Heart right ventricle (tissue), 16 donors: ENCODE measurements around the gene CASP9. TPM values are rescaled to one million over a fixed set of nuclear protein-coding genes. Genes with fewer than 3 reads are reported as not detected.

Experiments used
- ATAC-seq, 8 donors: fragments of 200-7000 bp; cut with Tn5 transposase; one replicate each; pipeline ENCODE4 v1.9.1; 2020; ENCODE audit warnings: mild to moderate bottlenecking in 8 of 8, moderate library complexity in 8 of 8, moderate number of reproducible peaks in 1 of 8
- DNase-seq, 2 donors: peaks; one replicate each; pipeline ENCODE4 v3.0.0-alpha.2; 2020
- H3K27ac ChIP-seq, 10 donors: fragments of 200-600 bp; sonication (generic) in 2 of 10; one replicate each; pipeline versions ENCODE4 v1.5.0 to v1.8.0; 2020 to 2022; ENCODE audit warnings: mild to moderate bottlenecking in 3 of 10
- H3K27me3 ChIP-seq, 7 donors: fragments of 200-600 bp; one replicate each; pipeline ENCODE4 v1.8.0; 2021 to 2022; ENCODE audit warnings: mild to moderate bottlenecking in 2 of 7
- H3K36me3 ChIP-seq, 9 donors: fragments of 200-600 bp; sonication (generic) in 1 of 9; one replicate each; pipeline versions ENCODE4 v1.5.0 to v1.8.0; 2020 to 2022; ENCODE audit warnings: mild to moderate bottlenecking in 2 of 9
- H3K4me1 ChIP-seq, 9 donors: fragments of 200-600 bp; sonication (generic) in 1 of 9; one replicate each; pipeline versions ENCODE4 v1.5.0 to v1.8.0; 2020 to 2022; ENCODE audit warnings: mild to moderate bottlenecking in 4 of 9
- H3K4me3 ChIP-seq, 10 donors: fragments of 200-600 bp; sonication (generic) in 2 of 10; one replicate each; pipeline versions ENCODE4 v1.5.0 to v1.8.0; 2020 to 2022; ENCODE audit warnings: mild to moderate bottlenecking in 7 of 10, moderate library complexity in 2 of 10
- H3K9me3 ChIP-seq, 11 donors: fragments of 200-600 bp in 10 of 11; sonication (generic) in 2 of 11; one replicate each; pipeline versions ENCODE4 v1.5.0 to v1.8.0; 2013 to 2022; ENCODE audit warnings: mild to moderate bottlenecking in 2 of 11, control low read depth in 1 of 11, moderate library complexity in 1 of 11
- CTCF ChIP-seq, 9 donors: fragments of 200-600 bp; sonication (generic) in 2 of 9; IDR thresholded peaks; one replicate each; pipeline versions ENCODE4 v1.5.0 to v1.8.0; 2021 to 2022; ENCODE audit warnings: antibody characterized with exemption in 9 of 9, mild to moderate bottlenecking in 5 of 9, moderate library complexity in 1 of 9
- WGBS, 2 donors: extraction: QIAGEN DNeasy Blood & Tissue Kit; methylation state at CpG; one replicate each; pipeline ENCODE4 v1.1.7; 2013; ENCODE audit warnings: inconsistent platforms in 1 of 2; 5-methylcytosine and 5-hydroxymethylcytosine counted together
- intact Hi-C, 10 donors: fragments of 100-400 bp; cut with DNase I; formaldehyde crosslinking; loops; one replicate each; pipeline versions ENCODE4 v1.11.1 to v1.14.2; 2022
- polyA plus RNA-seq, 2 donors: library from polyadenylated mRNA; stranded (reverse); fragments of 200-250 nt; gene quantifications; one replicate each; pipeline ENCODE4 v1.2.3, GENCODE V29; 2013
- total RNA-seq, 10 donors: library from RNA; stranded (reverse); fragmentation: NEBNext Ultra II Directional in 3 of 10; extraction: Animal tissue kit (Norgen Biotek cat#: 25700) in 3 of 10; gene quantifications; one replicate each; pipeline versions ENCODE4 v1.2.1 to v1.2.4, GENCODE V29; 2021 to 2023
- donor health status: Arrhythmogenic right ventricular cardiomyopathy.
- donor health status: ischemic (EF 13 %, LVEDD 7.1; RV severe dilation, severe dysfunction).
- donor health status: healthy with polysubstance abuse.
- donor health status: DM: no; HTN: yes; CAD: no.
- donor health status: DM: no; HTN: no; CAD: no.
- donor health status: ischemic (EF 25% LVEDD 6.9; RV normal size, moderate dysfunction).
- donor health status: ischemic (EF 25% LVEDD 5.7; RV mildly dilated, moderate dysfunction).
- donor health status: healthy.
- donor health status: DM: yes; HTN: yes; CAD: no.
- donor health status: Ischemic cardiomyopathy.
- donor health status: ischemic (EF 35%, LVEDD 5.7; RV mildly dilated, moderate dysfunction).
- donor health status: nonischemic (EF 11% LVEDD 7.7; RV severe dilation, severe dysfunction).
- donor health status: DM: yes; HTN: yes; CAD: no.
- donor health status: PGD.
- donor health status: ischemic (EF 29% LVEDD 5.4; RV normal size, mild dysfunction).
- donor health status: nonischemic (EF 23%, LVEDD 6.1; RV moderate dilation, normal function).

Gene CASP9
- total and polyA plus RNA-seq, 12 donors, result 8.6 to 22.2 (median 14.3) TPM

- no peak overlapping the region for H3K4me3 ChIP-seq
- no peaks in the 10 kb centered on the region for H3K36me3 ChIP-seq
- 79 to 87% methylated on average over 3 of the region's 3 CpGs for WGBS, 2 donors
- intact Hi-C loops, result loop anchor here in 1 of 10 donors (10.0 kb wide), 1 partner anchor 64 kb away; no protein-coding TSS in a partner anchor
- peaks cover 0 to 10% (median 0%) of the 10 kb centered on the region in 11 donors for H3K9me3 ChIP-seq
- no peak for ATAC-seq
- peaks cover 0 to 4% (median 0%) of the 10 kb centered on the region in 9 donors for H3K4me1 ChIP-seq
- no peak for DNase-seq
- peaks cover 0 to 18% (median 8%) of the 10 kb centered on the region in 7 donors for H3K27me3 ChIP-seq
- H3K27ac ChIP-seq, result no peak overlapping the region
- no peak for TF ChIP-seq CTCF (IDR thresholded peaks at IDR 0.05)
Measured at GRCh38 chr1:15448877-15449462, 75.0 kb downstream of the CASP9 start.

- TF ChIP-seq CTCF (IDR thresholded peaks at IDR 0.05), result no peak
- intact Hi-C loops, result loop anchor here in 1 of 10 donors (10.0 kb wide), 1 partner anchor 61 kb away; no protein-coding TSS in a partner anchor
- no peak for DNase-seq
- Histone ChIP-seq H3K27me3 (peaks cover 0 to 18% (median 8%) of the 10 kb centered on the region in 7 donors), H3K4me3 (no peak overlapping the region), H3K4me1 (peaks cover 0 to 4% (median 0%) of the 10 kb centered on the region in 9 donors), H3K36me3 (no peaks in the 10 kb centered on the region), H3K27ac (no peak overlapping the region), H3K9me3 (peaks cover 0 to 7% (median 0%) of the 10 kb centered on the region in 11 donors)
- 87 to 88% methylated on average over 4 of the region's 4 CpGs for WGBS, 2 donors
- no peak for ATAC-seq
Measured at GRCh38 chr1:15446212-15446611, 77.8 kb downstream of the CASP9 start.

DNA sequence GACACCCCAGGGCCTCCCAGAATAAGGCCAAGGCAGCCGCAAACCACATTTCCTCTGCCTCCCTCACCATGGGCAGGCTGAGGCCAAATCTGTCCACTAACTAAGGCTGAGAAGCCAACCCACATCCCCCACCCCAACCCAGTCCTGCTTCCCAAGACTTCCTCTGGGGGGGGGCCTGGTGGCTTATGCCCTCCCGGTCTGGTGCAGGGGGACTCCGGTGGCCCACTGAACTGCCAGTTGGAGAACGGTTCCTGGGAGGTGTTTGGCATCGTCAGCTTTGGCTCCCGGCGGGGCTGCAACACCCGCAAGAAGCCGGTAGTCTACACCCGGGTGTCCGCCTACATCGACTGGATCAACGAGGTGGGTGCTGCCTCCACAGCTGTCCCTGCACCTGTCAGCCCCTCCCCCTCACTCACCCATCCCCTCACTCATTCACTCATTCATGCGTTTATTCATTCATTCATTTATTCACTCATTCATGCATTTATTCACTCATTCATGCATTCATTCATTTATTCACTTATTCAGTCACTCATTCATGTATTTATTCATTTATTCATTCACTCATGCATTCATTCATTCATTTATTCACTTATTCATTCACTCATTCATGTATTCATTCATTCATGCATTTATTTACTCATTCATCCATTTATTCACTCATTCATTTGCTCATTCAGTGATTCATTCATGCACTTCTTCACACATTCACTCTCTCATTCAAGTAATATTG is 78.5 kb downstream of the CASP9 start:
- ATAC-seq (no peak), DNase-seq (no peak)
- WGBS, 2 donors, result 78 to 86% methylated on average over 14 of the region's 14 CpGs
- Histone ChIP-seq H3K27me3 (peaks cover 0 to 18% (median 8%) of the 10 kb centered on the region in 7 donors), H3K36me3 (no peaks in the 10 kb centered on the region), H3K27ac (no peak overlapping the region), H3K9me3 (peaks cover 0 to under 1% (median 0%) of the 10 kb centered on the region in 11 donors), H3K4me3 (no peak overlapping the region), H3K4me1 (peaks cover 0 to 4% (median 0%) of the 10 kb centered on the region in 9 donors)
- intact Hi-C loops, result loop anchor here in 1 of 10 donors (10.0 kb wide), 1 partner anchor 61 kb away; no protein-coding TSS in a partner anchor
- TF ChIP-seq CTCF (IDR thresholded peaks at IDR 0.05), result no peak

GRCh38 chr1:15444468-15445389 is 79.3 kb downstream of the CASP9 start:
- intact Hi-C loops, result loop anchor here in 1 of 10 donors (10.0 kb wide), 1 partner anchor 60 kb away; no protein-coding TSS in a partner anchor
- Histone ChIP-seq H3K36me3 (no peaks in the 10 kb centered on the region), H3K9me3 (no peaks in the 10 kb centered on the region), H3K27me3 (peaks cover 0 to 18% (median 8%) of the 10 kb centered on the region in 7 donors), H3K4me1 (peaks cover 0 to 4% (median 0%) of the 10 kb centered on the region in 9 donors), H3K27ac (no peak overlapping the region), H3K4me3 (no peak overlapping the region)
- ATAC-seq (peak in 3 of 8 donors; percentile 32 to 51 (median 34)), DNase-seq (no peak)
- no peak for TF ChIP-seq CTCF (IDR thresholded peaks at IDR 0.05)
- WGBS, 2 donors, result 60% methylated on average over 17 of the region's 17 CpGs
